ENCODE results near the gene SHISA4. TPM values are rescaled to one million over a fixed set of nuclear protein-coding genes. Genes with fewer than 3 reads are reported as not detected.
"Not testable (repeated sequence)": the region's sequence is repeated elsewhere in the genome, so short reads cannot be mapped to it uniquely, and the experiment has no call there.

The SHISA4 gene
- total and polyA plus RNA-seq, 4 experiments from 2014 or later = 0.58 to 0.94 (median 0.59) TPM; not detected in 1

GRCh38 chr1:201940316-201940715 lies 51.6 kb downstream of the SHISA4 start:
- H3K27ac Mint-ChIP-seq; H3K9me3 Mint-ChIP-seq; H3K4me1 ChIP-seq (ENCODE audit: insufficient read depth, low read length); H3K9me3 ChIP-seq (ENCODE audit: control insufficient read depth in 1 of 2, low read length in 2 of 2); DNase-seq; H3K4me3 Mint-ChIP-seq; H3K36me3 ChIP-seq (ENCODE audit: insufficient read depth, low read length); intact Hi-C loops (cut with micrococcal nuclease); H3K27me3 ChIP-seq (ENCODE audit: insufficient read depth, low read length); POLR2A ChIA-PET (ENCODE audit: partially characterized antibody); H3K36me3 Mint-ChIP-seq; CTCF ChIA-PET (ENCODE audit: partially characterized antibody); H3K4me1 Mint-ChIP-seq; H3K4me3 ChIP-seq (ENCODE audit: low read length in 2 of 2); H3K27ac ChIP-seq (ENCODE audit: low read depth, low read length): not testable (repeated sequence)
- peaks cover 21 to 32% of the 10 kb centered on the region in 2 donors for H3K27me3 Mint-ChIP-seq

- no peak overlapping the region for H3K27ac Mint-ChIP-seq
- no peaks in the 10 kb centered on the region for H3K36me3 Mint-ChIP-seq
- Histone ChIP-seq H3K36me3 (ENCODE audit: insufficient read depth, low read length) (no peaks in the 10 kb centered on the region), H3K27ac (ENCODE audit: low read depth, low read length) (no peak overlapping the region), H3K4me1 (ENCODE audit: insufficient read depth, low read length) (peaks cover 7% of the 10 kb centered on the region), H3K27me3 (ENCODE audit: insufficient read depth, low read length) (peaks cover 17% of the 10 kb centered on the region), H3K9me3 (ENCODE audit: control insufficient read depth in 1 of 2, low read length in 2 of 2) (no peaks in the 10 kb centered on the region), H3K4me3 (ENCODE audit: low read length in 2 of 2) (no peak overlapping the region)
- H3K9me3 Mint-ChIP-seq = peaks cover 0 to 2% (median 0%) of the 10 kb centered on the region in 8 donors
- no peak overlapping the region for H3K4me3 Mint-ChIP-seq
- ChIA-PET CTCF (ENCODE audit: partially characterized antibody) (interaction anchor here (1.4 kb wide), 1 partner anchor 46 kb away, joined by 4 read pairs; no protein-coding TSS in a partner anchor), POLR2A (ENCODE audit: partially characterized antibody) (no interaction called here)
- H3K27me3 Mint-ChIP-seq = peaks cover 32 to 42% of the 10 kb centered on the region in 2 donors
- DNase-seq = no peak
- intact Hi-C loops (cut with micrococcal nuclease) = no loop called here
- H3K4me1 Mint-ChIP-seq = peaks cover 5 to 15% (median 11%) of the 10 kb centered on the region in 4 donors
Observed at GRCh38 chr1:201941420-201942128, 52.9 kb downstream of the SHISA4 start.

GRCh38 chr1:201942129-201942495 lies 53.4 kb downstream of the SHISA4 start:
- ChIA-PET POLR2A (ENCODE audit: partially characterized antibody) (no interaction called here), CTCF (ENCODE audit: partially characterized antibody) (interaction anchor here (1.4 kb wide), 1 partner anchor 46 kb away, joined by 4 read pairs; no protein-coding TSS in a partner anchor)
- intact Hi-C loops (cut with micrococcal nuclease) = no loop called here
- no peaks in the 10 kb centered on the region for H3K9me3 ChIP-seq (ENCODE audit: control insufficient read depth in 1 of 2, low read length in 2 of 2)
- peaks cover 8% of the 10 kb centered on the region for H3K4me1 ChIP-seq (ENCODE audit: insufficient read depth, low read length)
- Mint-ChIP-seq H3K9me3 (peaks cover 0 to 2% (median 0%) of the 10 kb centered on the region in 8 donors), H3K27ac (no peak overlapping the region), H3K4me1 (peaks cover 6 to 21% (median 12%) of the 10 kb centered on the region in 4 donors), H3K36me3 (no peaks in the 10 kb centered on the region), H3K27me3 (peaks cover 37 to 47% of the 10 kb centered on the region in 2 donors), H3K4me3 (no peak overlapping the region)
- H3K27ac ChIP-seq (ENCODE audit: low read depth, low read length) = no peak overlapping the region
- H3K27me3 ChIP-seq (ENCODE audit: insufficient read depth, low read length) = peaks cover 22% of the 10 kb centered on the region
- DNase-seq = no peak
- H3K4me3 ChIP-seq (ENCODE audit: low read length in 2 of 2) = no peak overlapping the region
- H3K36me3 ChIP-seq (ENCODE audit: insufficient read depth, low read length) = no peaks in the 10 kb centered on the region

Small RNAs within 50 kb of the gene (microRNA-seq; reads per million reads assigned to microRNA genes)
- gene MIR6739 (ENCODE audit: borderline microRNAs expressed, borderline number of aligned reads, borderline replicate concordance) = not detected

Other genes with a start within 250 kb of the SHISA4 start
- gene IPO9, start 59.7 kb upstream of the SHISA4 start, total RNA-seq = 10 to 100 TPM; 41.2 to 42.7 TPM
- 10 to 100 TPM; 13.1 to 20.2 TPM for gene IPO9, start 59.7 kb upstream of the SHISA4 start, polyA plus RNA-seq
- not detected for gene LMOD1, start 57.6 kb downstream of the SHISA4 start, total RNA-seq
- gene LMOD1, start 57.6 kb downstream of the SHISA4 start, polyA plus RNA-seq = not detected
- gene TIMM17A, start 66.6 kb downstream of the SHISA4 start, total RNA-seq = 10 to 100 TPM; 26.0 to 27.1 TPM
- gene TIMM17A, start 66.6 kb downstream of the SHISA4 start, polyA plus RNA-seq = 10 to 100 TPM; 28.4 to 29.2 TPM
- gene RNPEP, start 93.8 kb downstream of the SHISA4 start, total RNA-seq = 10 to 100 TPM; 25.9 to 29.1 TPM
- 10 to 100 TPM; 30.3 to 41.4 TPM for gene RNPEP, start 93.8 kb downstream of the SHISA4 start, polyA plus RNA-seq
- 1 to 10 TPM in 1 of 2 experiments, under 1 TPM in 1; 0.33 to 1.1 TPM for gene ELF3, start 121.7 kb downstream of the SHISA4 start, total RNA-seq
- gene ELF3, start 121.7 kb downstream of the SHISA4 start, polyA plus RNA-seq = under 1 TPM in 1 of 2 donors, not detected in 1; 0.17 TPM
- not detected for gene GPR37L1, start 234.0 kb downstream of the SHISA4 start, total RNA-seq
- under 1 TPM in 1 of 2 donors, not detected in 1; 0.07 TPM for gene GPR37L1, start 234.0 kb downstream of the SHISA4 start, polyA plus RNA-seq

Measured in CD4-positive, alpha-beta memory T cell (primary cell).